A204.1 (cell line): ENCODE results near the gene BMP7.

Experiments used
- FAIRE-seq: peaks from 2 replicates; lab custom pipeline; 2012; peaks lifted over from hg19 to GRCh38; lab: Jason Lieb, UNC

BMP7 gene

GRCh38 chr20:57124366-57124765, 142.1 kb downstream of the BMP7 start:
- no peak for FAIRE-seq

GRCh38 chr20:57123504-57123903, 142.9 kb downstream of the BMP7 start:
- FAIRE-seq, result no peak

- no peak for FAIRE-seq
Measured at GRCh38 chr20:57122536-57123489, 143.6 kb downstream of the BMP7 start.

GRCh38 chr20:57118964-57119363, 147.5 kb downstream of the BMP7 start:
- FAIRE-seq, result no peak
